ENCODE results near the gene CAVIN1.
A peak's percentile ranks its signal among the peaks of the same experiment; 100 is the strongest.

CAVIN1 gene

DNA sequence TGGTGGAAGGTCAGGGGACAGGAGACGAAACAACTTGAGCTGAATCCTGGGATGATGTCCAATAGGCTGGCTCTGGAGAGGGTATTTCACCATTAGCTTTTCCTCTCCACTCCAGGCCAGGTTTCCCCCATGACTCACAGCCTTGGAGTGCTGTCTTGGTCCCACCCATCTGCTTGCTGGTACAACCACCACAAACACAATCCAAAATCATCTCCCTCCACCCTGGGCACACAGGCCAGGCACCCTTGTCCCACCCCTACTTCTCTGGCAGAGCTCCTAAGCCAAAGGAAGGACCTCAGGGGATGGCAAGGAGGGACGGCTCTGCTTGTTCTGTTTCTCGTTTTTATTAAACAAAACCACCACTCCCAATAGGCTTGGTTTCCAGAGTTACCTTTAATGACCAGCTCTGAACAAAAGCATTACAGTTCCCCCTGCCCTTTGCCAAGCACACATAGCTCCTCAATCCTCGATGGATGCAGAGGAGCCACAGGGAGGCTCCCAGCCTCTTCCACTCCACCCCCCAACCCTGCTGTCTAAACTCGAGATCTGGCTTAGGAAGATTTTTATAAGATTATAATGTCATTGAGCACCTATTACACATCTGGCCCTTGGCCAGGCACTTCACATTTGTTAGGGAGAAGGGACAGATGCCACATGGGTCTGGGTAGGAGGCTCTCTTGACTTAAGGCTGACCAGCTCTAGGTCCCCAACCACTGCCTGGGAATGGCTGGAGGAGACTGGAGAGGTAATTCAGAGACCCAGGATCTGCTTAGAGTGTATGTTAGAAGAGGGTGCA, 13.3 kb downstream of the CAVIN1 start:
- Histone ChIP-seq H2AFZ (ENCODE audit: low read depth, low read length) (no peak overlapping the region), H3K9me3 (ENCODE audit: insufficient read depth, low read length, severe bottlenecking) (no peaks in the 10 kb centered on the region), H3K4me1 (ENCODE audit: insufficient read depth, low read length) (peaks cover 5% of the 10 kb centered on the region), H3K36me3 (ENCODE audit: insufficient read depth, low read length) (no peaks in the 10 kb centered on the region), H3K4me2 (ENCODE audit: insufficient read depth, low read length) (no peak overlapping the region), H3K27me3 (ENCODE audit: insufficient read depth, low read length, poor library complexity) (peaks cover 8% of the 10 kb centered on the region), H3K4me3 (ENCODE audit: low read depth in 1 of 2, low read length in 2 of 2) (no peak overlapping the region), H4K20me1 (ENCODE audit: insufficient read depth, low read length) (no peaks in the 10 kb centered on the region), H3K79me2 (ENCODE audit: insufficient read depth, low read length) (no peaks in the 10 kb centered on the region), H3K27ac (ENCODE audit: low read length) (no peak overlapping the region), H3K9ac (ENCODE audit: low read depth, low read length) (no peak overlapping the region)
- TF ChIP-seq, protein P1, sequence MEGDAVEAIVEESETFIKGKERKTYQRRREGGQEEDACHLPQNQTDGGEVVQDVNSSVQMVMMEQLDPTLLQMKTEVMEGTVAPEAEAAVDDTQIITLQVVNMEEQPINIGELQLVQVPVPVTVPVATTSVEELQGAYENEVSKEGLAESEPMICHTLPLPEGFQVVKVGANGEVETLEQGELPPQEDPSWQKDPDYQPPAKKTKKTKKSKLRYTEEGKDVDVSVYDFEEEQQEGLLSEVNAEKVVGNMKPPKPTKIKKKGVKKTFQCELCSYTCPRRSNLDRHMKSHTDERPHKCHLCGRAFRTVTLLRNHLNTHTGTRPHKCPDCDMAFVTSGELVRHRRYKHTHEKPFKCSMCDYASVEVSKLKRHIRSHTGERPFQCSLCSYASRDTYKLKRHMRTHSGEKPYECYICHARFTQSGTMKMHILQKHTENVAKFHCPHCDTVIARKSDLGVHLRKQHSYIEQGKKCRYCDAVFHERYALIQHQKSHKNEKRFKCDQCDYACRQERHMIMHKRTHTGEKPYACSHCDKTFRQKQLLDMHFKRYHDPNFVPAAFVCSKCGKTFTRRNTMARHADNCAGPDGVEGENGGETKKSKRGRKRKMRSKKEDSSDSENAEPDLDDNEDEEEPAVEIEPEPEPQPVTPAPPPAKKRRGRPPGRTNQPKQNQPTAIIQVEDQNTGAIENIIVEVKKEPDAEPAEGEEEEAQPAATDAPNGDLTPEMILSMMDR (IDR thresholded peaks at IDR 0.05; ENCODE audit: borderline replicate concordance, extremely low read depth, low read length, poor library complexity, severe bottlenecking): no peak
- TF ChIP-seq EZH2 (IDR thresholded peaks at IDR 0.05; ENCODE audit: borderline replicate concordance, low read depth, low read length, severe bottlenecking): no peak
- DNase-seq: no peak
- no peak for ATAC-seq (ENCODE audit: insufficient read depth, low read depth)

DNA sequence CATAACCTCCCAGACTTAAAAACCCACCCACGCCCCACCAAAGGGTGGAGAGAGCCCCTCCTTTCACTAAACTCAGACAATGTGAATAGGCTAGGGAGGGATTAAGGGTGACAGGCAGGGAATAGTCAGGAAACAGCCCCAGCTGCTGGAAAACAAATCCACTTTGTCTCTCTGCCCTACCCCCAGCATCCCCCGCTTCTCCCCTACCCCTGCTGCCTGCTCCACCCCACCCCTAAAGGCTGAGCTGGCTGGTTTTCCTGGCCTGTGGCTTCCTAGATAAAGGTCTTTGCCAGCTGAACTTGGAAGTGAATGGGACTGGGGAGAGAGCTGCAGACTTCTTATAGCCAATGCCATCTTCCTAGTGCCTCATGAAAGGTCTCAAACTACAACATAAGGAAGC, 15.0 kb downstream of the CAVIN1 start:
- no peak overlapping the region for H3K4me2 ChIP-seq (ENCODE audit: insufficient read depth, low read length)
- no peaks in the 10 kb centered on the region for H4K20me1 ChIP-seq (ENCODE audit: insufficient read depth, low read length)
- no peak for ATAC-seq (ENCODE audit: insufficient read depth, low read depth)

DNA sequence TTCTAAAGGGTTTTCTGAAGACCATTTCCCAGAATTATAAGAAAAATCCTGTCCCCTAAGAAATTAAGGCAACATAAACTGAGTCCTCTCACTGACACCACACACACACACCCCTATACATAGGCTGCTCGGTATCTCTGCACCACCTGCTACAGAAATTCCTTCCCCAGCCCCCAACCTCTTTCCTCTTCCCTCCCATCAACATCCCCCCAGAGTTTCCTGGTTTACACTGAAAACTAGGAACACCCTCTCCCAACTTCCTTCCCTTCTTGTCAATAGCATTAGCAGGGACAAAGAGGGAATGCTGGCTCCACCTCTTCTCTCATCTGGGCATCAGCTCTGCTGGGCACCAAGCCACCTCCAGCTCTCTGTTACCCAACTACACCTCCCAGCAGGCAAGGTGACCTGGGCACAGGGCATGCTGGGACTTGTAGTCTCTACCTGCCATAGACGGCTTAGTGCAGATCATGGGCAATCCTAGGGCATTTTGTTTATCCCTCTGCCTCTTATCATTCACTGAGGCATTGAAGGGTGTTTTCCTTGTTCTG, 15.7 kb downstream of the CAVIN1 start:
- H4K20me1 ChIP-seq (ENCODE audit: insufficient read depth, low read length): no peaks in the 10 kb centered on the region
- H3K9me3 ChIP-seq (ENCODE audit: insufficient read depth, low read length, severe bottlenecking): no peaks in the 10 kb centered on the region
- no peak overlapping the region for H3K9ac ChIP-seq (ENCODE audit: low read depth, low read length)
- ATAC-seq (ENCODE audit: insufficient read depth, low read depth): peak; percentile 71
- no peak overlapping the region for H2AFZ ChIP-seq (ENCODE audit: low read depth, low read length)
- H3K36me3 ChIP-seq (ENCODE audit: insufficient read depth, low read length): no peaks in the 10 kb centered on the region
- H3K4me3 ChIP-seq (ENCODE audit: low read depth in 1 of 2, low read length in 2 of 2): no peak overlapping the region
- peak; percentile 45 for DNase-seq
- peaks cover 12% of the 10 kb centered on the region for H3K27me3 ChIP-seq (ENCODE audit: insufficient read depth, low read length, poor library complexity)
- no peaks in the 10 kb centered on the region for H3K79me2 ChIP-seq (ENCODE audit: insufficient read depth, low read length)
- no peaks in the 10 kb centered on the region for H3K4me1 ChIP-seq (ENCODE audit: insufficient read depth, low read length)
- no peak overlapping the region for H3K4me2 ChIP-seq (ENCODE audit: insufficient read depth, low read length)
- H3K27ac ChIP-seq (ENCODE audit: low read length): no peak overlapping the region
- TF ChIP-seq, protein P1 (IDR thresholded peaks at IDR 0.05; ENCODE audit: borderline replicate concordance, extremely low read depth, low read length, poor library complexity, severe bottlenecking): no peak
- TF ChIP-seq EZH2 (IDR thresholded peaks at IDR 0.05; ENCODE audit: borderline replicate concordance, low read depth, low read length, severe bottlenecking): no peak

More for the DNA sequence above, 15.0 kb downstream of the CAVIN1 start:
- Histone ChIP-seq H2AFZ (ENCODE audit: low read depth, low read length) (no peak overlapping the region), H3K27me3 (ENCODE audit: insufficient read depth, low read length, poor library complexity) (peaks cover 8% of the 10 kb centered on the region), H3K27ac (ENCODE audit: low read length) (no peak overlapping the region), H3K4me1 (ENCODE audit: insufficient read depth, low read length) (no peaks in the 10 kb centered on the region), H3K36me3 (ENCODE audit: insufficient read depth, low read length) (no peaks in the 10 kb centered on the region), H3K9me3 (ENCODE audit: insufficient read depth, low read length, severe bottlenecking) (no peaks in the 10 kb centered on the region), H3K79me2 (ENCODE audit: insufficient read depth, low read length) (no peaks in the 10 kb centered on the region), H3K9ac (ENCODE audit: low read depth, low read length) (no peak overlapping the region), H3K4me3 (ENCODE audit: low read depth in 1 of 2, low read length in 2 of 2) (no peak overlapping the region)
- DNase-seq: no peak
- no peak for TF ChIP-seq EZH2 (IDR thresholded peaks at IDR 0.05; ENCODE audit: borderline replicate concordance, low read depth, low read length, severe bottlenecking)
- TF ChIP-seq, protein P1 (IDR thresholded peaks at IDR 0.05; ENCODE audit: borderline replicate concordance, extremely low read depth, low read length, poor library complexity, severe bottlenecking): no peak

All from DND-41 (cell line).